ENCODE measurements around the gene ZNF439.
A peak's percentile ranks its signal among the peaks of the same experiment; 100 is the strongest.
"Not testable (repeated sequence)": the region's sequence is repeated elsewhere in the genome, so short reads cannot be mapped to it uniquely, and the experiment has no call there.

ZNF439 gene

GRCh38 chr19:11848594-11849469 lies at the start of gene ZNF439:
ZNF439 (plus strand) TSS chr19:11848726; CDS start chr19:11848868, 142 bp downstream.
- DNase-seq, result peak; percentile 90

- no peak for DNase-seq
Measured at GRCh38 chr19:11806354-11807098, 42.0 kb upstream of the ZNF439 start.

- no peak for DNase-seq
Measured at GRCh38 chr19:11807099-11807380, 41.5 kb upstream of the ZNF439 start.

GRCh38 chr19:11813703-11814028 lies 34.9 kb upstream of the ZNF439 start:
- DNase-seq, result no peak

GRCh38 chr19:11814029-11814699 lies 34.4 kb upstream of the ZNF439 start, which contains the start of gene ZNF440:
ZNF440 (plus strand) TSS chr19:11814273; CDS start chr19:11814448, 175 bp downstream.
- peak; percentile 95 for DNase-seq

- DNase-seq, result no peak
Measured at GRCh38 chr19:11814700-11815035, 33.9 kb upstream of the ZNF439 start.

GRCh38 chr19:11821474-11822109 lies 26.9 kb upstream of the ZNF439 start:
- DNase-seq, result no peak

GRCh38 chr19:11828957-11829876 lies 19.3 kb upstream of the ZNF439 start:
- not testable (repeated sequence) for DNase-seq

- DNase-seq, result no peak
Measured at GRCh38 chr19:11832253-11832912, 16.1 kb upstream of the ZNF439 start.

- DNase-seq, result no peak
Measured at GRCh38 chr19:11833541-11833940, 15.0 kb upstream of the ZNF439 start.

GRCh38 chr19:11835626-11836066 lies 12.9 kb upstream of the ZNF439 start:
- DNase-seq, result not testable (repeated sequence)

- no peak for DNase-seq
Measured at GRCh38 chr19:11843722-11844121, 4.8 kb upstream of the ZNF439 start.

- DNase-seq, result not testable (repeated sequence)
Measured at GRCh38 chr19:11847615-11848014, 911 bp upstream of the ZNF439 start.

GRCh38 chr19:11848200-11848593 lies 329 bp upstream of the ZNF439 start:
- DNase-seq, result no peak

GRCh38 chr19:11850289-11850688 lies 1.8 kb downstream of the ZNF439 start:
- DNase-seq, result not testable (repeated sequence)

- no peak for DNase-seq
Measured at GRCh38 chr19:11853358-11853757, 4.8 kb downstream of the ZNF439 start.

GRCh38 chr19:11856596-11857250 lies 8.2 kb downstream of the ZNF439 start:
- no peak for DNase-seq

- DNase-seq, result no peak
Measured at GRCh38 chr19:11860721-11861120, 12.2 kb downstream of the ZNF439 start.

GRCh38 chr19:11861301-11861700 lies 12.8 kb downstream of the ZNF439 start:
- no peak for DNase-seq

- DNase-seq, result not testable (repeated sequence)
Measured at GRCh38 chr19:11867766-11868165, 19.2 kb downstream of the ZNF439 start.

- DNase-seq, result no peak
Measured at GRCh38 chr19:11868188-11868587, 19.7 kb downstream of the ZNF439 start.
